Testis (tissue), 3 donors: ENCODE results near the gene UCK2. TPM values are rescaled to one million over a fixed set of nuclear protein-coding genes. Genes with fewer than 3 reads are reported as not detected.

Source experiments
- DNase-seq: peaks from one replicate; pipeline ENCODE4 v3.0.0-alpha.2; 2019
- H3K27ac ChIP-seq, 2 donors: fragments of 200-600 bp; sonication (generic); one replicate each; pipeline ENCODE4 v1.5.1; 2019
- H3K27me3 ChIP-seq: fragments of 200-600 bp; sonication (generic); one replicate; pipeline ENCODE4 v1.5.1; 2019
- H3K36me3 ChIP-seq: fragments of 200-600 bp; sonication (generic); one replicate; pipeline ENCODE4 v1.5.1; 2017; ENCODE audit warnings: low read depth; ENCODE audit errors: missing control alignments
- H3K4me1 ChIP-seq: fragments of 200-600 bp; sonication (generic); one replicate; pipeline ENCODE4 v1.5.1; 2019
- H3K4me3 ChIP-seq, 2 donors: fragments of 200-600 bp; sonication (generic); one replicate each; pipeline ENCODE4 v1.5.1; 2017 to 2019
- H3K9me3 ChIP-seq: fragments of 200-600 bp; sonication (generic); one replicate; pipeline ENCODE4 v1.5.1; 2017
- CTCF ChIP-seq, 3 experiments: fragments of 450-650 bp in 2 of 3; fragments of 200-600 bp in 1 of 3; sonication (generic) in 1 of 3; IDR thresholded peaks; one replicate each; pipeline ENCODE4 v1.5.1; 2016 to 2019; ENCODE audit warnings: antibody characterized with exemption in 3 of 3, mild to moderate bottlenecking in 2 of 3, moderate library complexity in 1 of 3
- POLR2A ChIP-seq: fragments of 450-650 bp; IDR thresholded peaks from one replicate; pipeline ENCODE4 v1.6.1; 2017; ENCODE audit warnings: antibody characterized with exemption, mild to moderate bottlenecking, moderate library complexity
- WGBS, 2 donors: methylation state at CpG; one replicate each; pipeline ENCODE4 v1.1.5; 2018; 5-methylcytosine and 5-hydroxymethylcytosine counted together
- intact Hi-C: fragments of 100-400 bp; cut with DNase I; formaldehyde crosslinking; loops from one replicate; pipeline ENCODE4 v1.15.1; 2023; ENCODE audit warnings: low total_unique reads
- polyA plus RNA-seq: library from polyadenylated mRNA; stranded (reverse); fragments of 350-450 nt; fragmentation: Illumina TruSeq; extraction: RNeasy Lipid Tissue Mini Kit (QIAGEN cat#74804); gene quantifications from one replicate; pipeline ENCODE4 v1.2.3, GENCODE V29; 2014; ENCODE audit warnings: low read depth, low replicate concordance; ENCODE audit not compliant: insufficient read depth
- total RNA-seq, 2 donors: library from RNA; depleted of rRNA; stranded (reverse); fragments of >200 nt; gene quantifications; one replicate each; pipeline ENCODE4 v1.2.3, GENCODE V29; 2016

UCK2 gene
- total and polyA plus RNA-seq, 3 donors from 2014 or later, result 27.6 to 29.9 (median 29.7) TPM

- WGBS, 2 donors, result 87 to 88% methylated on average over 7 of the region's 7 CpGs
- Histone ChIP-seq H3K9me3 (no peaks in the 10 kb centered on the region), H3K36me3 (no peaks in the 10 kb centered on the region), H3K27ac (no peak overlapping the region), H3K4me1 (no peaks in the 10 kb centered on the region), H3K4me3 (no peak overlapping the region), H3K27me3 (no peaks in the 10 kb centered on the region)
- intact Hi-C loops, result no loop called here
- DNase-seq, result no peak
- TF ChIP-seq CTCF (IDR thresholded peaks at IDR 0.05) (no peak), POLR2A (no peak)
Measured at GRCh38 chr1:165849353-165850133, 22.1 kb downstream of the UCK2 start.

GRCh38 chr1:165851034-165851658, 23.7 kb downstream of the UCK2 start:
- no peak for TF ChIP-seq CTCF (IDR thresholded peaks at IDR 0.05)
- no peak for TF ChIP-seq POLR2A
- 69 to 79% methylated on average over 4 of the region's 4 CpGs for WGBS, 2 donors

GRCh38 chr1:165852871-165853270, 25.5 kb downstream of the UCK2 start:
- no peak for TF ChIP-seq POLR2A
- no peak for TF ChIP-seq CTCF (IDR thresholded peaks at IDR 0.05)
- intact Hi-C loops, result no loop called here
- DNase-seq, result no peak
- WGBS, 2 donors, result 95 to 96% methylated on average over 2 of the region's 2 CpGs
- H3K27ac ChIP-seq, result no peak overlapping the region
- H3K4me3 ChIP-seq, result no peak overlapping the region
- no peaks in the 10 kb centered on the region for H3K9me3 ChIP-seq
- H3K27me3 ChIP-seq, result no peaks in the 10 kb centered on the region
- no peaks in the 10 kb centered on the region for H3K4me1 ChIP-seq
- no peaks in the 10 kb centered on the region for H3K36me3 ChIP-seq

More at GRCh38 chr1:165851034-165851658, 23.7 kb downstream of the UCK2 start:
- Histone ChIP-seq H3K27ac (no peak overlapping the region), H3K27me3 (no peaks in the 10 kb centered on the region), H3K4me3 (no peak overlapping the region), H3K4me1 (no peaks in the 10 kb centered on the region), H3K36me3 (no peaks in the 10 kb centered on the region), H3K9me3 (no peaks in the 10 kb centered on the region)
- DNase-seq, result no peak
- intact Hi-C loops, result no loop called here

GRCh38 chr1:165853528-165854075, 26.2 kb downstream of the UCK2 start:
- Histone ChIP-seq H3K4me1 (no peaks in the 10 kb centered on the region), H3K27ac (no peak overlapping the region), H3K27me3 (no peaks in the 10 kb centered on the region), H3K36me3 (no peaks in the 10 kb centered on the region), H3K4me3 (no peak overlapping the region), H3K9me3 (no peaks in the 10 kb centered on the region)
- DNase-seq, result no peak
- no peak for TF ChIP-seq CTCF (IDR thresholded peaks at IDR 0.05)
- no peak for TF ChIP-seq POLR2A
- 92 to 95% methylated on average over 2 of the region's 2 CpGs for WGBS, 2 donors
- intact Hi-C loops, result no loop called here
